GM21786 (cell line): ENCODE data around the gene TGFB1.
"Not testable (repeated sequence)": the region's sequence is repeated elsewhere in the genome, so short reads cannot be mapped to it uniquely, and the experiment has no call there.

ENCODE experiments used
- ATAC-seq: cut with Tn5 transposase; IDR thresholded peaks from one replicate; pipeline ENCODE4 v1.9.1; 2021; ENCODE audit not compliant: unreplicated experiment

Gene TGFB1

DNA sequence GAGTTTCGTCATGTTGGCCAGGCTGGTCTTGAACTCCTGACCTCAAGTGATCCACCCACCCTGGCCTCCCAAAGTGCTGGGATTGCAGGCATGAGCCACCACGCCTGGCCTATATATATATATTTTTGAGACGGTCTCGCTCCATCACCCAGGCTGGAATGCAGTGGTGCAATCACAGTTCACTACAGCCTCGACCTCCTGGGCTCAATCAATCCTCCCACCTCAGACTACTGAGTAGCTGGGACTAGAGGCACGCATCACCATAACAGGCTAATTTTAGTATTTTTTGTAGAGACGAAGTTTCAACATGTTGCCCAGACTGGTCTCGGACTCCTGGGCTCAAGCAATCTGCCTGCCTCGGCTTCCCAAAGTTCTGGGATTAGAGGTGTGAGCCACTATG lies 6.8 kb downstream of the TGFB1 start:
- ATAC-seq = not testable (repeated sequence)

DNA sequence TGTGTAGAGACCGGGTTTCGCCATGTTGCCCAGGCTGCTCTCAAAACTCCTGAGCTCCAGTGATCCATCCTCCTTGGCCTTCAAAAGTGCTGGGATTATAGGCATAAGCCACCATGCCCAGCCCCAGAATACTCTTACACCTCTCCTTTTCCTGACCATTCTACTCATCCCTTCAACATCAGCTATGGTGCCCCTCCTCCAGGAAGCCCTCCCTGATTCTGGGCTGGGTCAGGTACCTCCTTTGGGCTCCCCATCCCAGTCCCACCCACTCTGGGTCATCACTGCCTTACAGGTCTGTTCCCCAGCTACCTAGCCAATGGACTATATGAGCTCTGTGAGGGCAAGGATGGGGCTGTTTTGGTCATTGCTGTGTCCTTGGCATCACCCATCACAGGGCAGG lies 9.6 kb downstream of the TGFB1 start:
- no peak for ATAC-seq

DNA sequence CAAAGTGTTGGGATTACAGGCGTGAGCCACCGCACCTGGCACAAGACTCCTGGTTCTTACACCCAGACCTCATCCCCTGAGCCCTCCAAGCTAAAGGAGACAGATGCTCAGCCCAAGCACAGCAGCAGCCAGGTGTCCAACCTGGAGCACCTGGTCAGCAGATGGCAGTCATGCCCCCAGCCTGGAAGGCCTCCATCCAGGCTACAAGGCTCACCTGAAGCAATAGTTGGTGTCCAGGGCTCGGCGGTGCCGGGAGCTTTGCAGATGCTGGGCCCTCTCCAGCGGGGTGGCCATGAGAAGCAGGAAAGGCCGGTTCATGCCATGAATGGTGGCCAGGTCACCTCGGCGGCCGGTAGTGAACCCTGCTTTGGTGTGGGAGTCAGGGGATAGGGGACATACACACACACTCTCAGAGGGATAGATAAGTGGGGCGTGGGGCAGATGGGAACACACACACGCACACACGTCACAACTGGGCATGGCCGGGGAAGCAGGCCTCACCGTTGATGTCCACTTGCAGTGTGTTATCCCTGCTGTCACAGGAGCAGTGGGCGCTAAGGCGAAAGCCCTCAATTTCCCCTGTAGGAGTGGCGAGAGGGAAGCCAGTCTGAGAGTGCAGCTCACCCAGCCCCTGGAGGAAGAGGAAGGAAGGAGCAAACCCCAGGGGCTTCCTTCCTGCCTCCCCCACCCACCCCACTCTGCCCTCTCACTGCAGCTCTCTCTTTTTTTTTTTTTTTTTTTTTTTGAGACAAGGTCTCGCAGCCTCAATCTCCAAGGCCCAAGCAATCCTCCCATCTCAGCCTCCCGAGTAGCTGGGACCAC lies 11.8 kb downstream of the TGFB1 start:
- ATAC-seq = no peak

DNA sequence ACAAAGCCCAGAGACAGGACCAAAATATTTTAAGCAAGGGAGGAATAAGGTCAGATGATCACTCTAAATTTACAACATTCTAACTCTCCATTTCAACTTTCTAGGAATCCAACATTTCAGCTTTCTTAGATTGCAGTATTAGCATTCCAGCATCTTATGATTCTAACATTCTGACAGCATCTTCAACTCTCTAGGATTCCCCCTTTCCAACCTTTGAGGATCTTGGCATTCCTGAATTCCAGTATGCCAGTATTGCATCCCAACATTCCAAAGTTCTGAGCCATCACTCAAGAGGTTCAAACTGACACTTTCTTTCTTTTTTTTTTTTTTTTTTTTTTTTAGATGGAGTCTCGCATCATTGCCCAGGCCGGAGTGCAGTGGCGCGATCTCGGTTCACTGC lies 13.8 kb downstream of the TGFB1 start:
- ATAC-seq = no peak

DNA sequence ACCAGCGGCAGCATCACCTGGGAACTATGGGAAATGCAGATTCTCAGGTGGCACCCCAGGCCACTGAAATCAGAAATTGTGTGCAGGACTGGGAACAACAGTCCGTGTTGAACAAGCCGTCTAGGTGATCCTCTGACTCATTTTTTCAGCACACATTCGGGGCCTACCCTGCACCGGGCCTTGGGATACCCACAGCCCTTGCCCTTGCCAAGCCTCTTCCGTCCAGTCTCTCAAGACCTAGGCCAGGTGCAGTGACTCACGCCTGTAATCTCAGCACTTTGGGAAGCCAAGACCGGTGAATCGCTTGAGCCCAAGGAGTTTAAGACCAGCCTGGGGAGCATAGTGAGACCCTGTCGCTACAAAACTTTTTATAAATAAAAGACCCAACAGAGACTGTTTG lies 18.3 kb downstream of the TGFB1 start:
- ATAC-seq = no peak

DNA sequence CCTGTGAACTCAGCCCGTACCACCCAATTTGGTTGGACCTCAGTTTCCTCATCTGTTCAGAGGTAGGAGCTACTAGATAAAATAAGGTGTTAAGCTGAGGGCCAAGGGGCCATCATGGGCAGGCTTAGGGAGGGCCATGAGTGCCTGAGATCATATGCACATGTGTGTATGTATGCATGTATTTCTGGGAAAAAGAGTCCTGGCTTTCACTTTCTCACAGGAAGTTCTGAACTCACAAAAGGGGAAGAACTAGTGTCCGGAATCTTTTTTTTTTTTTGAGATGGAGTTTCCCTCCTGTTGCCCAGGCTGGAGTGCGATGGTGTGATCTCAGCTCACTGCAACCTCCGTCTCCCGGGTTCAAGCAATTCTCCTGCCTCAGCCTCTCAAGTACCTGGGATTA lies 18.9 kb downstream of the TGFB1 start:
- ATAC-seq = no peak

DNA sequence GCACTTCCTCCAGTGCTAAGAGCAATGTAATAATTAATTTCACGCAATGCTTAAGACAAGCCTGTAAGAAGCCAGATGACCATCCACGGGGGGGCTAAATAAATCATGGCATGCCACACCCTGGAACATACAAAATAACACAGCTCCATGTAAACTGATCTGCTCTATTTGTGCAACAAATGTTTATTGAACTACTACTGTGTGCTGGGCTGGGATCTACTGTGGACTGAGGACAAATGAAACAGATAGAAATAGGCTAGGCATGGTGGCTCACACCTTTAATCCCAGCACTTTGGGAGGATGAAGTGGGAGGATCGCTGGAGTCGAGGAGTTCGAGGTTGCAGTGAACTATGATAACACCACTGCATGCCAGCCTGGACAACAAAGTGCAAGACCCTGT lies 21.3 kb downstream of the TGFB1 start:
- no peak for ATAC-seq

DNA sequence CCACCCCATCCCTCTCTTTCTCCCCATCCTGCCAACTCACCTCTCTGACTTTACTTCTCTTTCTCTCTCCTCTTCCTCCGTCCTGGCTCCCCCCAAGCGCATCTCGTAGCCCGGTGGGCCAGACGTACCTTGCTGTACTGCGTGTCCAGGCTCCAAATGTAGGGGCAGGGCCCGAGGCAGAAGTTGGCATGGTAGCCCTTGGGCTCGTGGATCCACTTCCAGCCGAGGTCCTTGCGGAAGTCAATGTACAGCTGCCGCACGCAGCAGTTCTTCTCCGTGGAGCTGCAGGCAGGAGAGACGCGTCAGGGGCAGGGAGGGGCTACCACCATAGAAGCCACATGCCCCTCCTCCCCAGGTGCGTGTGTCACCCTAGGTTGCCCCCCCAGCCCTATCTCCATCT lies 21.7 kb downstream of the TGFB1 start:
- no peak for ATAC-seq

DNA sequence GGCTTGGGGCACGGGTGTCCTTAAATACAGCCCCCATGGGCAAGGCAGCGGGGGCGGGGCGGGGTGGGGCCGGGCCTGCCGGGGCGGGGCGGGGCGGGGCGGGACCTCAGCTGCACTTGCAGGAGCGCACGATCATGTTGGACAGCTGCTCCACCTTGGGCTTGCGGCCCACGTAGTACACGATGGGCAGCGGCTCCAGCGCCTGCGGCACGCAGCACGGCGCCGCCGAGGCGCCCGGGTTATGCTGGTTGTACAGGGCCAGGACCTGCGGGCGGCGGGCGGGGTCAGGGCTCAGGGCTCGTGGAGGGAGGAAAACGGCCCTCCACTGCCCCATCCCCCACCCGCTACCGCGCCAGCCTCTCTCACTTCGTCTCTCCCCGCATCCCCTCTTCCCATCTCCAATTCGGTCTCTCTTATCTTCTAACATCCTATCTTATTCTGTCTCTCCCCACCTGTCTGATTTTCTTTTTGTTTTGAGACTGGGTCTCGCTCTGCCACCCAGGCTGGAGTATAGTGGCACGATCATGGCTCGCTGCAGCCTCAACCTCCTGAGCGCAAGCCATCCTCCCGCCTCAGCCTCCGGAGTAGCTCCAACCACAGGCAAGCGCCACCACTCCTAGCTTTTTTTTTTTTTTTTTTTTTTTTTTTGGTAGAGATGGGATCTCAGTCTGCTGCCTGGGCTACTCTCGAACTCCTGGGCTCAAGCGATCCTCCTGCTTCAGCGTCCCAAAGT lies 22.6 kb downstream of the TGFB1 start:
- ATAC-seq = no peak

DNA sequence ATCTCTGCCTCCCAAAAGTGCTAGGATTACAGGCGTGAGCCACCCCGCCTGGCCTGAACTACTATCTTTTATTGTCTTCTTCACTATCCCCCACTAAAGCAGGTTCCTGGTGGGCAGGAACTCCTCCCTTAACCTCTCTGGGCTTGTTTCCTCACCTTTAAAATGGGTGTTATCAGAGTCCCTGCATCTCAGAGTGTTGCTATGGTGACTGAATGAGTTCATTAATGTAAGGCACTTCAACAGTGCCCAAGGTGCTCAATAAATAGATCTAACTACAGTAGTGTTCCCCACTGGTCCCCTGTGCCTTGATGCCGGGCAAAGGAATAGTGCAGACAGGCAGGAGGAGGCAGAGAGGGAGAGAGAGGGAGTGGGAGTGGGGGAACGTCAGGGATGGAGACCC lies 23.2 kb downstream of the TGFB1 start:
- ATAC-seq = no peak

DNA sequence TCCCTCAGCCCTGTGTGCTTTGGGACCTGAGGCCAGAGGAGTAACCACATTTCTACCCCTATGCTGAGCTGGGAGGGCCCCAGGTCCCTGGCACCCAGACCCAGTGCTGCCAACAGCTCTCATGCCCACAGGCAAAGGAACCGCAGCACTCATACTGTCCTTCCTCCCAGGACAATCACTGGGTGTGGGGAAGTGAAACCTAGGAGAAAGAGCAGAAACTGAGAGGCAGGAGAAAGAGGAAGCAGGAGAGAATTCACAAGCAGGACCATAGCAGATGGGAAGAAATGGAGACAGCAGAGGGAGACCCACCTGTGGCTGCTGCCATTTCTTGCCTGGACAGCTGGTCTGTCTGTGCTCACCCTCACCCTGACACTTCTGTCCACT lies 24.9 kb downstream of the TGFB1 start:
- ATAC-seq = no peak

DNA sequence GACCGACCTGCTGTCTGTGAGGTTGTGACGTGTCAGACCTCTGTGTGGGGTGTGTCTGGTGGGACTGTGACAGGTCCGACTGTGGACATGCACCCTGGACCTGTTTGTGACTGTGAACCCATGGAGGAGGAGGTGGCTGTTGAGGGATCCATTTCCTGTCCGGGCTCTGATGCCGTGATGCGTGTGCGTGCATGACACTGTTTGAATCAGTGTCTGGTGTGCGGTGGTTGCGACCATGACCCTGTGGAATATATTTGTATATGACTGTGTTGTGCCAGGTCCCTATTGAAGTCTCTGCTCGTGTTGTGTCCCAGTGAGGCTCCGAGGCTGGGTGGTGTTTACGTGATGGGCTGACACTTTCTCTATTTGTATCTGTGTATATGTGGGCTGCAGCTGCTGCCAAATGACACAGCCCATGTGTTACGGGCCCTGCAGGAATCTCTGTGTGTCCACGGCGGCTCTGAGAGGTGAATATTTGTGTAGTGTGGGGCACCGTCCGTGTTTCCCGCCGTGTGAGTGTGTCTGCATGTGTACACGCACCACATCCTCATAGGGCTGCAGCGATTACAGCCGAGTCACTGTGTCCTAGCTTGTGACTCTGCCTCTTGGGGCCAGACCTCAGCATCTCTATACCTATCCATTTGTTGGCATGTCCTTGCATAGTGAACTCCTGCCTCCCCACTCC lies 25.4 kb downstream of the TGFB1 start:
- peak; percentile 4 for ATAC-seq

DNA sequence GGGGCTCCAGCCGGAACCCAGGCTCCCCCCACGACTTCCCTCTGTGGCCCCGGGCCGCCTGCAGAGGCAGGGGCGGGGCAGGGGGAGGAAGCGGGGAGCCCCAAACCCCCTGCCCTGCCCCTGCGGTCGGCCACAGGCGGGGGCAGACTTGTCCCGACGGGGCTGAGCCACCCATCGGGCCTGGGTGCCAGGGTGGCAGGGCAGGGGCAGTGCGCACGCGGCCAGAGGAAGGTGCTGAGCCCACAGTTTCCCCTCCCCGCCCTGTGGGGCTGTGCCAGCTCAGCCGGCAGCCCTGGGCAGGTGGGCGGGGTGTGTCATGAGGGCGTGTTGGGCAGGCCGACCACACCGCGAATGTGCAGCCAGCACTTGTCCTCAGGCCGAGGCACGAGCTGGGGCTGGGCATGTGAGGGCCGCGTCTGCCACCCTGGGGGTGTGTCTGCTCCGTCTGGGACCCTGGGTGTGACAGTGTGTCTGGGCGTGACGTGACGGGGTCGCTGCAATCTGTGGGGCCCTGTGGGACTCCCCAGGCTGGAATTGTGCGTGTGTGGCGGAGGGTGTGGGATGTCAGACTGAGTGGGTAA lies 26.1 kb downstream of the TGFB1 start:
- peak; percentile 47 for ATAC-seq

DNA sequence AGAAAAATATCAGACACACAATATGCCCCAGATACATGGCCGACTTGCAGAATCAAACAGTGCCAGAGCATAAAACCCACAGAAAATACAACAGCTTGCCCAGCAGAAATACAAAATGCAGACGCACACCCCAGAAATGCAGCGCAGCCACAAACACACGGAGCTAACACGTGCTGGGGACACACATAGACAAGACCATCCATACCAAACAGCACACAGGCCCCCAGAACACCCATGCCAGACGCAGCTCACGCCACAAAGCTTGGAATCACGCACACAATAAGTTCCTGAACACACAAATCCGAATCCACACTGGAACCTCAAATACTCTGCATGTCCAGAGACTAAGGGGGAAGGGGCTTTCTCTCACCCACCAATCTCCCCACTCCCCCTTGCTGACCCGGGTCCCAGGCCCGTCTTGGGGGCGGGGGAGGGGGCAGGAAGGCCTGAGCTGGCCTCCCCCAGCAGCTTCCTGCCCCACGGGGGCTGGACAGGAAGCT lies 26.6 kb downstream of the TGFB1 start:
- ATAC-seq = no peak

DNA sequence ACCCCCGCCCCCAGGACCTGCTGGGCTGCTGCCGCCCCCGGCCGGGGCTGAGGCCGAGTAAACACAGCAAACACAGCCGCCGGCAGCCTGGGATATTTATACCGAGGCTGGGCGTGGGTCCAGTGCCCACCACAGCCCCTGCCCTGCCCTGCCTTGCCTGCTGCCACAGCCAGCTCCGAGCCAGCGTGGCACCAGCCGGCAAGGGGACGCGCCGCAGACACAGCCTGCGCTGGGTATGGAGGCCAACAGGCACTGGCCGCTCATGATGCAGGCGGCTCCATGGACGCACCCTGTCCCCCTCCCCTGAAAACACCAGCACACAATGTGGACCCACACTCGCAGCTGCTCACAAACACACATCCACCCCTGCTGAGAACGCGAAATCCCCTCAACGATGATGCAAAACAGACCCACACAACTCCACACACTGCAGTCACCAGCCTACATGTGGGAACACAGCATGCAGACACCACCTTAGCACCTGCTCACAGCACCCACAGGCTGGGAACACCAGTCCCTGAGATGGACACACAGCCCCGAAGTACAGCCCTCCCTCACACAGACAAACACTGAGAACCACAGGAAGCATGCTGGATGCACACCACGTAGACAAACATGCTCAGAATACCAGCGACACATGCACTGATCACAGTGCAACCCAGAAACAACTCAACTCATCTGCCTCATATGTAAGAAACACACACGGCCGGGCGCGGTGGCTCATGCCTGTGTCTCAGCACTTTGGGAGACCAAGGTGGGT lies 27.6 kb downstream of the TGFB1 start:
- no peak for ATAC-seq

DNA sequence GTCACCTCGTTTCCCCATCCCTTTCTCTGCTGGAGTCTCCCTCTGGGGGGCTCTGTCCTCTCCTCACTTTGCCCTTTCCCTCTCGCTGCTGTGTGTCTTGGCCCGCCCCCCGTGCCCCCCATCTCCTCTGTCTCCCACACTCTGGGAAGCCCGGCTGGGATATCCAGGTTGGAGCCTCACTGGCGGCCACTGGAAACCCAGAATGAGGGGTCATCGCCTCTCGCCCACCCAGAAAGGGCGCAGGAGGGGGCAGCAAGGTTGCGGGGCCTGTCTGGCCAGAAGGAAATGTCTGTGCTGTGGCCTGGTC lies 28.1 kb downstream of the TGFB1 start:
- ATAC-seq = no peak

DNA sequence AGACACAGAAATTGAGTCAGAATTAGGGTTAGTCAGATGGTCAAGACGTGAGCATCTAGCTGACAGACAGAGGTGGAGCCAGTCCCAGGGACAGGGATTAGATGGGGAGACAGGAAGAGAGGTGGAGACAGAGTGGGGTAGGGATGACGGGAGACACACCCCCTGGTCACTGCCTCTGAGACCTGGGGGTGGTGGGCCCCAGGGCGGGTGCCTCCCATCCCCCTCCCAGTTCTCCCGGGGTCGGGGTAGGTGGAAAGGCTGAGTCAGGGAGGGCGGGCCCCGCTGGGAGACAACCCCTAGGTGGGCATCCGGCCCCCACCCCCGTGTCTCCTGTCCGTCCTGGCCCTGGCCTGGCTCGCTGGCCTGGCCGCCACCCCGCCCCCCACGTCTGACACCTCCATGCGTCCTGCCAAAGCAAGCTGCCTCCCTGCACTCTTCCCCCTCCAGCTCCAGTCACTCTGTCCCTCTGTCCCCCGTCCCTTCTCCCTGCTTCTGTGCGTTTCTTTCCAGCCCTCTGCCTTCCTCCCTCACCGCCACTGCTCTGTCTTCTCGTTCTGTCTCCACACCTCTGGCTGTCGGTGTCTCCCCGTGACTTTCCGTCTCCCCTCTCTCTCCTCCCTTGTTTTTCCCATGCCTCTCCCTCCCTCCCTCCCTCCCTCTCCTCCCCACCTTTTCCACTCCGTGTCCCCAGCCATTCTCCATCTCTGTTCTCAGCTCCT lies 28.6 kb downstream of the TGFB1 start:
- ATAC-seq = no peak

DNA sequence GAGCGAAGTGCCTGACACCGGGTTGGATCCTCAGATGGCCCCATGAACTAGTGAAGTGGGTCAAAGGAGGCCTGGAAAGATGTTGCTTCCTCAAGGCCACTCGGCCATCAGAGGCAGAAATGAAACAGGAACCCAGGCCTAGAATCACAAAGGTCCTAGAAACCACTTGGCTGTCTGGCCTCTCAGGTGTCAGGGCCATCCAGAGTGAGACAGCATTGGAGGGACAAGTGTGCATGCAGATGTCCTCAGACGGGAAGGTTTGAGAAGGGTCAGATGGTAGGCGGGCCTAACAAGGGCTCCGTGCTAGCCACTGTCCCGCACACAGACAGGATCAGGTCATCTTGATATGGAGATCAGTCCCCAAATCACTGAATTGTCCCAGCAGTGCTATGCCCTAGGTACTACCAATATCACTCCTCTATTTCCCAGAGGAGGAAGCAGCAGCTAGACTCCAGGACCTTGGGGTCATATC lies 29.5 kb downstream of the TGFB1 start:
- no peak for ATAC-seq

DNA sequence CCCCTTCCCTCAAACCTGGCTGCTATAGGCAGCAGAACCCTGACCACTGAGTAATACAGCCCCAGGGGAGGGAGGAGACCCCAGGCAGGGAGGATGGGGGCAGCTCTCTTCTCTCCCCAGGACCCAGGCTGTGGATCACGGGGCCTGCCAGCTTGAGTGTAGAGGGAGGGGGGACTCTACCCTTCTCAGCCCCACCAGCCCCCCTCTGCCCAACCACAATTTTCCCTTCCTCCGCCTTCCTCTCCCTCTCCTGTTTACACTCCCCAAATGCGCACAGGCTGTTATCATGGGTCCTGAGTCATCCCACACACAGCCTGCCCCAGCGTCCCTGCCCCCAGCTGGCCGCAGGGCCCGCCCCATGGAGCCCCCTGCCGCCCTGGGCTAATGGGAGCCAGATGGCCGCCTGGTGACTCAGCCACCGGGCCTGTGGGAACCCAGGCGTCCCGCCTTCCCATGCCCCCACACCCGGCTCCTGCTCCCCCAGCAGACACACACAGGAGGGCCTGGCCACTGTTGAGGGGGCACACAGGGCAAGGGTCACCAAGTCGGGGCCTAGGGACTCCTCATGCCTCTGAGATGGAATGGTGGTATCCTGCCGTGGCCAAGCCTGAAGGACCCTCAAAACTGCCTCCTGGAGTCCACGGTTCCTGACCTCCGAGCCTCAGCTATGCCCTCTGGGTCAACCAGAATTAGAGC lies 30.1 kb downstream of the TGFB1 start:
- no peak for ATAC-seq

DNA sequence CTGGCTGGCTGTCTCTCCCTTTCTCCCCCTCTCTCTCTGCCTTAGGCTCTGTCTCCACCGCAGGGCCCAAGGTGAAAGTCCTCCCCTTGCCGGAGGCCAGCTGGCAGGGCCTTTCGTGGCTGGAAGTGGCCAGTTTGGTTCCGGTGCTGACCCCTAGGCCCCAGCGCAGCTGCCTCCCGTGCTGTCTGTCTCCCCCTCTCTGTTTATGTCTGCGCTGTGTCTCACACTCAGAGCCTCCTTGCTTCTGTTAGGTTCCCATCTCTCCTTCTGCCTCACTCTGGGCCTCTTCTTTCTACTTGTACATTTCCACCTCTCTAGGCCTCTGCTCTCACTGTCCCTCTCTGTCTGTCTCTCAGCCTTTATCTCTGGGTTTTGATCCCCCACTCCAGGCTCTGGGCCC lies 30.7 kb downstream of the TGFB1 start:
- no peak for ATAC-seq
